Right lobe of liver (tissue), 6 donors: Measurements from ENCODE around the gene TAGAP. TPM values are rescaled to one million over a fixed set of nuclear protein-coding genes. Genes with fewer than 3 reads are reported as not detected.

Experiments
- ATAC-seq, 4 donors: fragments of 200-7000 bp; cut with Tn5 transposase; one replicate each; pipeline ENCODE4 v1.9.1; 2020; ENCODE audit warnings: mild to moderate bottlenecking in 4 of 4, moderate library complexity in 4 of 4
- DNase-seq, 3 donors: peaks; one replicate each; pipeline ENCODE4 v3.0.0-alpha.2; 2020
- H3K27ac ChIP-seq, 3 donors: fragments of 200-600 bp; one replicate each; pipeline ENCODE4 v1.8.0; 2022
- H3K27me3 ChIP-seq, 2 donors: fragments of 200-600 bp; one replicate each; pipeline ENCODE4 v1.8.0; 2022
- H3K36me3 ChIP-seq, 4 donors: fragments of 200-600 bp; sonication (generic) in 1 of 4; one replicate each; pipeline versions ENCODE4 v1.5.1 to v1.8.0; 2017 to 2022; ENCODE audit warnings: control low read depth in 1 of 4
- H3K4me1 ChIP-seq, 4 donors: fragments of 200-600 bp; sonication (generic) in 1 of 4; one replicate each; pipeline versions ENCODE4 v1.5.1 to v1.8.0; 2017 to 2022; ENCODE audit warnings: control low read depth in 1 of 4
- H3K4me3 ChIP-seq, 3 donors: fragments of 200-600 bp; one replicate each; pipeline ENCODE4 v1.8.0; 2022
- H3K9me3 ChIP-seq, 4 donors: fragments of 200-600 bp; sonication (generic) in 1 of 4; one replicate each; pipeline versions ENCODE4 v1.5.1 to v1.8.0; 2017 to 2022; ENCODE audit warnings: control low read depth in 1 of 4
- CTCF ChIP-seq, 4 donors: fragments of 200-600 bp in 3 of 4; fragments of 450-650 bp in 1 of 4; IDR thresholded peaks; one replicate each; pipeline versions ENCODE4 v1.5.1 to v1.8.0; 2016 to 2022; ENCODE audit warnings: antibody characterized with exemption in 4 of 4, mild to moderate bottlenecking in 2 of 4
- POLR2A ChIP-seq: fragments of 450-650 bp; IDR thresholded peaks from one replicate; pipeline ENCODE4 v1.6.1; 2017; ENCODE audit warnings: antibody characterized with exemption, mild to moderate bottlenecking
- WGBS: methylation state at CpG from one replicate; pipeline ENCODE4 v1.1.6; 2018; ENCODE audit warnings: low coverage, low lambda C conversion rate; ENCODE audit not compliant: insufficient coverage; ENCODE audit errors: missing lambda C conversion rate; 5-methylcytosine and 5-hydroxymethylcytosine counted together
- intact Hi-C, 2 donors: fragments of 100-400 bp; cut with DNase I; formaldehyde crosslinking; loops; one replicate each; pipeline versions ENCODE4 v1.11.2 to v1.14.1; 2022
- total RNA-seq, 6 experiments: library from RNA; depleted of rRNA in 2 of 6; stranded (reverse); fragments of >200 nt in 2 of 6; fragmentation: NEBNext Ultra II Directional in 3 of 6; extraction: Animal tissue kit (Norgen Biotek cat#: 25700) in 3 of 6; gene quantifications; one replicate each; pipeline versions ENCODE4 v1.1.0 to v1.2.4, GENCODE V29; 2016 to 2023
- donor health status: DM: no; HTN: yes; CAD: no.
- donor health status: DM: no; HTN: no; CAD: no.
- donor health status: DM: no; HTN: no; CAD: no.
- donor health status: DM: no; HTN: yes; CAD: no.
- donor health status: DM: no; HTN: yes; CAD: no.

TAGAP gene
- total RNA-seq, 6 experiments from 2014 or later: 0.13 to 1.8 (median 0.92) TPM

DNA sequence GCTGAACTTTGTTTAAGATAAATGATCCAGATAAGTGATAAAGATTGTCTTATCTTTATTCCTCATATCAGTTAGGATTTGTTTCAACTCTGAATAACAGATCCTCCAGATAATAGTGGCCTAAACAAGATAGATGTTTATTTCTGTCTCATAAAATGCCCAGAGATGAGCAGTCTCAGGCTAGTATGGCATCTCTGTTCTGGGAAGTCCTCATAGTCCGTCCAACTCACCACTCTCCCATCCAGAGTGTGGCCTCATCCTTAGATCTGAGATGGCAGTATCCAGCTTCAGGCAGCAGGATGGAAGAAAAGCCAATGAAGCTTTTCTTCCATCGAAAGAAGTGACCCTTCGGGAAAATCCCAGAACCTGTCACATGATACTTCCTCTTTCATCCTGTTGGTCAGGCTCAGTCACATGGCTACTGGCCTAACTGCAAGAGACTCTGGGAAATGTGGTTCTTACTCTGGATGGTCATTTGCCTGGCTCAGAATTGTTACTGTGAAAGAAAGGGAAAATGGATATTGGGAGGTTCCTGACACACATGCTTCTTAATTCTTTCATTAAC lies 29.4 kb upstream of the TAGAP start:
- ATAC-seq (peak; percentile 44 to 90 (median 69)), DNase-seq (no peak)
- H3K9me3 ChIP-seq: no peaks in the 10 kb centered on the region
- no peaks in the 10 kb centered on the region for H3K27me3 ChIP-seq
- no peaks in the 10 kb centered on the region for H3K36me3 ChIP-seq
- no peaks in the 10 kb centered on the region for H3K4me1 ChIP-seq
- no peak overlapping the region for H3K27ac ChIP-seq
- peak overlapping the region in 1 of 3 donors; percentile 30 for H3K4me3 ChIP-seq
- intact Hi-C loops: no loop called here
- WGBS: 15% methylated on average over 3 of the region's 3 CpGs
- TF ChIP-seq POLR2A: no peak
- no peak for TF ChIP-seq CTCF (IDR thresholded peaks at IDR 0.05)

- intact Hi-C loops: no loop called here
- DNase-seq (no peak), ATAC-seq (no peak)
- TF ChIP-seq POLR2A (no peak), CTCF (IDR thresholded peaks at IDR 0.05) (no peak)
- Histone ChIP-seq H3K9me3 (no peaks in the 10 kb centered on the region), H3K27me3 (no peaks in the 10 kb centered on the region), H3K27ac (no peak overlapping the region), H3K36me3 (no peaks in the 10 kb centered on the region), H3K4me3 (no peak overlapping the region), H3K4me1 (no peaks in the 10 kb centered on the region)
- WGBS: 68% methylated on average over 7 of the region's 7 CpGs
Observed at GRCh38 chr6:159071843-159072769, 27.3 kb upstream of the TAGAP start.

- ATAC-seq: peak in 2 of 4 donors; percentile 31 to 40
- no peaks in the 10 kb centered on the region for H3K27me3 ChIP-seq
- no peak for TF ChIP-seq POLR2A
- TF ChIP-seq CTCF (IDR thresholded peaks at IDR 0.05): no peak
- no peak overlapping the region for H3K27ac ChIP-seq
- H3K4me1 ChIP-seq: no peaks in the 10 kb centered on the region
- intact Hi-C loops: no loop called here
- no peaks in the 10 kb centered on the region for H3K36me3 ChIP-seq
- WGBS: 37% methylated on average over 14 of the region's 17 CpGs
- no peaks in the 10 kb centered on the region for H3K9me3 ChIP-seq
- H3K4me3 ChIP-seq: no peak overlapping the region
- DNase-seq: no peak
Observed at GRCh38 chr6:159068904-159069578, 24.2 kb upstream of the TAGAP start.

GRCh38 chr6:159067334-159067733 lies 22.5 kb upstream of the TAGAP start:
- Histone ChIP-seq H3K4me3 (no peak overlapping the region), H3K9me3 (no peaks in the 10 kb centered on the region), H3K27ac (no peak overlapping the region), H3K36me3 (no peaks in the 10 kb centered on the region), H3K27me3 (no peaks in the 10 kb centered on the region), H3K4me1 (no peaks in the 10 kb centered on the region)
- ATAC-seq (peak in 3 of 4 donors; percentile 14 to 31 (median 29)), DNase-seq (no peak)
- WGBS: 75% methylated on average over 7 of the region's 12 CpGs
- no peak for TF ChIP-seq CTCF (IDR thresholded peaks at IDR 0.05)
- no peak for TF ChIP-seq POLR2A
- intact Hi-C loops: no loop called here
